ENCODE data around the gene GRK2.
"Not testable (repeated sequence)": the region's sequence is repeated elsewhere in the genome, so short reads cannot be mapped to it uniquely, and the experiment has no call there.

The GRK2 gene

DNA sequence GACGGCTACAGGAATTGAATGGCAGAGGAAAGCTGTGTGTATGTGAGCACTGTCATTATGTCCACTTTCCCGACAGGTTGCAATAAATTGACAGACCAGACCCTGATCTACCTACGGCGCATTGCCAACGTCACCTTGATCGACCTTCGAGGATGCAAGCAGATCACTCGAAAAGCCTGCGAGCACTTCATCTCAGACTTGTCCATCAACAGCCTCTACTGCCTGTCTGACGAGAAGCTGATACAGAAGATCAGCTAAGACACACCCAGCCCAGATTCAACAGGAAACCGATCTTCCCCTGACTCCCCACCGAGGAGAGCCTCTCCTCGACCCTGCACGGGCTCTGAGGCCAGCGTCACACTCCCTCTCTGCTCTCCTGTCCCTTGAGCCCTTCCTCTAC lies 11.5 kb upstream of the GRK2 start:
- DNase-seq: no peak

DNA sequence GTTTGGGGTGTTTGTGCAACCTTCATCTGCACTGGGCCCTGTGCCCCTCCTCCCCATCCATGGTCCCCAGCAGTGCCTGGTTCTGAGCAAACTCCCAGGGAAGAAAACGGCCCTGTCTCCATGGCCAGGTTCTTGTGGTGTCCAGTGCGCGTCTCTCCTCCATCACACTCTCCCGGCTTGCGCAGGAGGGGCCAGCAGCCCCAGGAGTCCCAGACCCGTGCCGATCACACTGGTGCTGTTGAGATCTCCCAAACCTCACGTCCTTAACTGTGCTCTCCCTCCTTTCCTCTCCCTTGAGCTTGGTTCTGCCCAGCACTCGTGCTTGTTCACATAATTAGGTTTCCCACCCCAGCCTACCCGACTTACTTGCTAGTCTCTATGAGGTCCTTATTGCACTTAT lies 10.9 kb upstream of the GRK2 start:
- DNase-seq: no peak

DNA sequence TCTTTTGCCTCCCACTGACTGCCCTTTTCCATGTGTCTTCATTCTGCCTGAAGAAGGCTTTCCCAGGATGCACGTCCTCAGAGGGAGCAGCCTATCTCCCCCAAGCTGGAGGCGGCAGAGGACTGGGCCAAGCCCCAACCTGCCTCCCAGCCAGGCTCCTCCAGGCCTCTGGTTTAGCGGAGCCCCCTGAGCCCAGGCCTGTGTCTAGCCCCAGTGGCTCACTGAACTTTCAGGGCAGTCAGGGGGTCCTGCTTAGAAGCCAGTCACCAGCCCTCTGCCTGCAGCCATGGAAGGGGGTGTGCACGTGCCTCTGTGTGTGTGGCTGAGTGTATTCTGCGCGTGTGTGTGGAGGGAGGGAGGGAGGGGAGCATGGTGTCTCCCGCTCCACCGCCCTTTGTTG lies 10.4 kb upstream of the GRK2 start:
- no peak for DNase-seq

DNA sequence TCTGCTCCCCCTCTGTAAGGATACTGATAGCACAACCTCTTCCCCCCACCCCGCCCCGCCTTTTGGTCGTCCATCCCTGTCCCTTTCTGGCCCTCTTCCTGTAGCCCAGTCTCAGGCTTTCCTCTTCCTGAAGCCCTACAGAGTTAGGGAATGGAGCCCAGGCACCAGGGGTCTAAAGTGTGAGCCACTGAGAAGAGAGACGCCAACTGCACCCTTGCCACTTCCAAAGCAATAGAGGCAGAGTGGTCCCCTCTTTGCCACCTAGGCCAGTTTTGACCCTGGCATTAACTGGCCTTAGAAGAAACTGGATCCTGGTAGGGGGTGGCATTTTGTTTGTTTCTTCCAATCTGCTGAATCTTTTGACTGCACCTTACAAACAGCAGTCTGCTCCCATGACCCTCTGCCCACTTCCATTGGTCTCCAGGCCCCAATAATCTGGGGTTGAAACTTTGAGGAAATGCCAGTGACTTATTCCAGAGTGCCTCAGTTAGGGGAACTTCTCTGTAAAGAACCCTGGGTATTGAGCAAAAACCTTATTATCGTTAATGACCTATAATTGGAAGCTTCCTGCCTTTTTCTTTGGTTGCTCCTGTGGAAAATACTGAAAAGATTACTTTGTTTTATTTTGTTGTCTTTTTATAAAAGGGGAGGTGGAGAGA lies 9.7 kb upstream of the GRK2 start:
- no peak for DNase-seq

DNA sequence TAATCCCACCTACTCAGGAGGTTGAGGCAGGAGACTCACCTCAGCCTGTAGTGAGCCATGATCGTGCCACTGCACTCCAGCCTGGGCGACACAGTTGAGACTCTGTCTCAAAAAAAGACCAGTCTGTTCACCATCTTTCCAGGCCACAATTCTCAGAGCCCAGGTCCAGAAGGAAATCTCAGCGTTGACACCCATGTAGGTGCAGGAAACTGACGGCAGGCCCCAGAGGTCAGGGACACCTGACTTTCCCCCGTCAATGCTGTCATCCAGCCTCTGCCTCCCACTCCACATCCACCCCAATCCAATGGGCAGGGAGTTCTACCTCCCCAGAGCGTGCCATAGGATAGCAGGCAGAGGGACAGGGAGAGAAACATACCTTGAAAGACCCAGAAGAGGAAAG lies 5.9 kb upstream of the GRK2 start:
- no peak for DNase-seq

DNA sequence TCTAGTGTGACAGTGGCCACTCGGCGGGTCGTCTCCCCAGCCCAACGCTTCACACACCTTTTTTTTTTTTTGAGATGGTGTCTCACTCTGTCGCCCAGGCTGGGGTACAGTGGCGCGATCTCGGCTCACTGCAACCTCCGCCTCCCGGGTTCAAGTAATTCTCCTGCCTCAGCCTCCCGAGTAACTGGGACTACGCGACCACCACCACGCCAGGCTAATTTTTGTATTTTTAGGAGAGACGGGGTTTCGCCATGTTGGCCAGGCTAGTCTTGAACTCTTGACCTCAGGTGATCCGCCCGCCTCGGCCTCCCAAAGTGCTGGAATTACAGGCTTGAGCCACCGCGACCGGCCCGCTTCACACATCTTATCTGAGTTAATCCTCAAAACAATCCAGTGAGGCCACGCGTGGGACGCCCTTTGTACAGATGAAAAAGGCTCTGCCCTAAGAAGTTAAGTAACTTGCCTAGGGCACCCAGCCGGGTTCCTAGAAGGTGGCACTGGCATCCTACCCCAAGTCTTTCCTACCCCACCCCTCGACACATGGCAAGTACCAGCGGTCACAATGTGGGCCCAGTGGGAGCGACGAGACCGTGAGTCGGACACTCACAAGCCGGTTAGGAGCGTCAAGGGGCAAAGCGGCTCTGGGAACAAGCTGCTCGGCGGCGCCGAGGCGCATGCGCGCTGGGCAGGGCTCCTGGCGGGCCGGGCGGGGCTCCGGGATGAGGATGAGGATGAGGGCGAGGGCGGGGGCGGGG lies 5.2 kb upstream of the GRK2 start:
- DNase-seq: not testable (repeated sequence)

DNA sequence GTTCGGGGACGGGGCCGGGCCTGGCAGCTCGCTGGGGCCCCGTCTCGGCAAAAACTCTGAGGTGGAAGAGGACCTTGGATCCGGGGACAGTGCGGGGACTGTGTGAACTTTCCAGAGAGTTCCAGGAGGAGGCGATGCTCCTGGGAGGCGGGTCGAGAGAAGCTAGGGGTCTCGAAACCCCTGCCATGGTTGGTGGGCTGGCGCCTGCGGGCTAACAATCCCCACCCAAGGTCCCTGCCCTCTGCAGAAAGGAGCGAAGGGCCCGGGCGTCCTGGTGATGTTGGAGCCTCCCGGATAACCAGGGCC lies 4.7 kb upstream of the GRK2 start:
- no peak for DNase-seq

DNA sequence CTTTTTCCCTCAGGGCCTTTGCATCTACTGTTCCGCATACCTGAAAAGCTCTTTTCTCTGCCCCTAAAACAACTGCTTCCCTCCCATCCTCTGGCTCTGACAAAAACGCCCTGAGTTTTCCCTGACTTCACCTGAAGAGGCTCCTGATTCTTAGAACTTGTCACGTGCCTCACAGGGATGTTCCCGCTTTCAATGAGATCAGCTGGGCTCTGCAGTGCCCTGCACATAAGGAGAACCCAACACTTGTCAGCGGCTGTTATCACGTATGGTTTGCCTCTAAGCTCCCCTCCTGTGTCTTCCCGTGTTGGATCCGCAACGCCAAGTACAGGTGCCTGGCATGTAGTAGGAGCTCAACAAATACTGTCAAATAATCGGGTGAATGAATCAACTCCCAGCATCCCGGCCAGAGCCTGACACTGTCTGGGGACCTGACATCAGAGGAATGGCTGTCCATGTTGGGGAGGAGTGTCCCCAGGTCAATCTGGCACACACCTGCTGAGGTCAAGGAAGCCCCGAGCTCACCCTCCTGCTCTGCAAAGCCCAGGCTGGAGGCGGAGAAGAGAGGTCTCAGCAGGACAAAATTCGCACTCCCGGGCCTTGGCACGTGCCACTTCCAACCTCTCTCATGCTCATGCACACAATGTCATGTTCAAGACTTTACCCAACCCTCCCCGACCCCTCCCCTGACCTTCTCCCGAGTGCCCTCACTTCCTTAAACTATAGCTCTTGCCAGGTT lies 4.2 kb upstream of the GRK2 start:
- no peak for DNase-seq

DNA sequence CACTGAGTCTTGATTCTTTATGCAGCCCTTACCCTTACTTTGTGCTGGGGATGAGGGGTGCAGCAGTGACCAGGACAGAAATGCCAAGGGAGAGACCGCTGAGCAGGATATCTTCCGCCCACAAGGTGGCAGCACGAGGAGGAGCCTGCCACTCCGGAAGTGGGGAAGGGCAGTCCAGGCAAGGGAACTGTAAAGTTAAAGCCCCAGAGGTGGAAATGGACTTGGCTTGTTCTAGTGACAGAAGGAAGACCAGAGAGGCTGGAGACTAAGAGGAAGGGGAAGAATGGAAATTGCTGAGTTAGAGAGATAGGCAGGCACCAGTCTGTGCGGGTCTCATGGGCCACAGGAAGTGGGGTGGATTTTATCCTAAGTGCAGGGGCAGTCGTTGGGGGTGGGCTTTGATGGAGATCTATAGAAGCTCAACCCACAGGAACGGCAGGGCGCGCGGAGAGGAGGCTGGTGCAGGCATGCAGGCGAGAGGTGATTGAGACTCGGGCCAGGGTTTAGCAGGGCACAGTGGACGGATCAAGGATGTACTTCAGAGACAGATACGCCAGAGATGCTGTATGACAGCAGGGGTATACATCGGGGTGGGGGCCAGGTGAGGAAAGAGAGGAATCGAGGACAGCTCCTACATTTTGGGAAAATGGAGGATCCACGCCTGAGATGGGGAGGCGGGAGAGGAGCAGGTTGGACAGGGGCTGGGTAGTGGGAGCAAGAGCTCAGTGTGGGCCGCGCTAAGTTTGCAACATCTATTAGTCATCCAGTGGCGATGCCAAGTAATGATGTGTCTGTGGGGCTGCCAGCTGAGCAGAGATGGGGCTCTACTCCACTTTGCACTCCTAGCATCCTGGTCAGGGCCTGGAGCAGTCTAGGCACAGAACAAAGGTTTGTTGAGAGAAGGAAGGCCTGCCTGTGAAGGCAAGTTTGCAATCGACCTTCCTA lies 3.3 kb upstream of the GRK2 start:
- DNase-seq: peak; percentile 76

DNA sequence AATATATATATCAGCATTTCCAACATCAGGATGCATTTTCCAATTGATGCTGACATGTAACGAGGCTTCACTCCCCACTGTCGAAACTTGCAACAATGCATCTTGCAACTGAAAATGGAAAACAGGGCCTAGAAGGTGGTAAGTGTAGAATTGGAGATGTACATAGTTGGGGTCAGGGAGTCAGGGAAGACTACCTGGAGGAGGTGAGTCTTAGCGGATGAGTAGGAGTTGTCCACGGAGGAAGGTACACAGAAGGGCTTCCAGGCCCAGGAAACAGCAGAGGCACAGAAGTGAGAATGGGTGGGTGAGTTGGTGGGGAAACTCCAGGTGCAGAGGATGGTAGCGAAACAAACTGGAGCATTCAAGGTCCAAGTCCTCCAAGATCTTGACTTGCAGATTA lies 2.0 kb upstream of the GRK2 start:
- no peak for DNase-seq

DNA sequence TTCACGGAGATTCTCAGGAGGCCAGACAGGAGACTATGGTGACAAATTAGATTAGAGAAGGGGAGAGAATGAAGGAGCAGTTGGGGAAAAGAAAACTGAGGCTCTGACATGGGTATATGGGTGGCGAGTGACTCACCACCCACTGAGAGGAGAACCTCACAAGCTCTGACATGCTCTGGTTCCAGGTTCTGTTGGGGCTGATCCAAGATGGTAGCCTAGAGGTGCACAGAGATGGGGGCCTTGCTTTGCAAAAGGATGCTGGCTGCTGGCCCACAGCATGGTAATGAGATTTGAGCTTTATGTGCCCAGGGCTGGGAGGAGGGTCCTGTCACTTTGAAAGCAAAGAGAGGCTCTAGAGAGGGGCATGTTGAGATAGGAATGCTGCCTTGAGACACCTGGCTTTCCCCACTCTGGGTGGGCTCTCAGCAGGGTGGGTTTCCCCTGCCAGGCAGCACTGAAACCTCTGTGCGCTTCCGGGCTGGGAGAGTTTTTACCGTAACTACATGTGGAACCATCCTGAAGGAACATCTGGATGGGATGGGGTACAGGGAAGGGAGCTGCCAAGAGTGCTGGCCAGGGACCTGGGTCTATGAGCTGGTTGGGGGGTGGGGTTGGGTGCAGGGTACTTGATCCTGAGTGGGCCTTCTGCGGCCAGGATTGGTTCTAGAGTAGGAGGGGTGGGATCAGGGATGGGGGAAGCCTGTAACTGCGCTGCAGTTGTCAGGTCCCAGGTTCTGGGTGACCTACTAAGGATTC lies 1.2 kb upstream of the GRK2 start:
- no peak for DNase-seq

DNA sequence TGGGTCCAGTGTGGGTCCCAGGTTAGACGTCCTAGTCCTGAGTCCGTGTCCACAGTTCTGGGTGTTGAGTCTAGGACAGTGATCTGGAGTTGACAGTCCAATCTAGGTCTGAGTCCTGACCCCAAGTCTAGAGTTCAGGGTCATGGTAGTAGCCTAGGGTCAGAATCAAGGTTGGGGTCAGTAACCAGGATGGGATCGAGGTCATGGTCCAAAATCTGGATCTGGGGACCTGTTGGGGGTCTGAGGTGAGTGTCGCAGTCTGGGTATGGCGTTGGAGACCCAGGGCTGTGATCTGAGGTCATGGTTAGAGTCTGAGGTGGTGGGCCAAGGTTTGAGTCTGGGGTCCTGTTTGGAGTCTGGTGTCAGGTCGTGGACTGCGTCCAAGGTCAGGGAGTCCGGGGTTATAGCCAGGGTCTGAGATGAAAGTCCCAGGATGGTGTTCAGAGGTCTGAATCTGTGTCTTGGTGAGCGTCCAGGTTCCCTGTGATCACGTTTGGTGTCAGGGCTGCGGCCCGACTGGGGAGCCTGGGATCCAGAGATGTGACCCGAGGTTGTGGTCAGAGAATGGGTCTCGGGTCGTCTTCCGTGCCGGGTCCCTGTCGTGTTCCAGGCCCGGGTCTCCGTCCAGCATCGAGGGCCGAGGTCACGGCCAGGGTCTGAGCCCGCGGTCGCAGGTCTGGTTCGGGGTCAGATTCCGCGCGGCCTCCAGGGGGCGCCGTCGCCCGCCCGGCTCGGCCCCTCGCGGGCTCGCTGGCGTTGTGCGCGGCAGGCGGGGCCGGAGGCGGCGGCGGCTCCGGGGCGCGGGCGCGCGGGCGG lies 432 bp upstream of the GRK2 start:
- DNase-seq: peak; percentile 80

DNA sequence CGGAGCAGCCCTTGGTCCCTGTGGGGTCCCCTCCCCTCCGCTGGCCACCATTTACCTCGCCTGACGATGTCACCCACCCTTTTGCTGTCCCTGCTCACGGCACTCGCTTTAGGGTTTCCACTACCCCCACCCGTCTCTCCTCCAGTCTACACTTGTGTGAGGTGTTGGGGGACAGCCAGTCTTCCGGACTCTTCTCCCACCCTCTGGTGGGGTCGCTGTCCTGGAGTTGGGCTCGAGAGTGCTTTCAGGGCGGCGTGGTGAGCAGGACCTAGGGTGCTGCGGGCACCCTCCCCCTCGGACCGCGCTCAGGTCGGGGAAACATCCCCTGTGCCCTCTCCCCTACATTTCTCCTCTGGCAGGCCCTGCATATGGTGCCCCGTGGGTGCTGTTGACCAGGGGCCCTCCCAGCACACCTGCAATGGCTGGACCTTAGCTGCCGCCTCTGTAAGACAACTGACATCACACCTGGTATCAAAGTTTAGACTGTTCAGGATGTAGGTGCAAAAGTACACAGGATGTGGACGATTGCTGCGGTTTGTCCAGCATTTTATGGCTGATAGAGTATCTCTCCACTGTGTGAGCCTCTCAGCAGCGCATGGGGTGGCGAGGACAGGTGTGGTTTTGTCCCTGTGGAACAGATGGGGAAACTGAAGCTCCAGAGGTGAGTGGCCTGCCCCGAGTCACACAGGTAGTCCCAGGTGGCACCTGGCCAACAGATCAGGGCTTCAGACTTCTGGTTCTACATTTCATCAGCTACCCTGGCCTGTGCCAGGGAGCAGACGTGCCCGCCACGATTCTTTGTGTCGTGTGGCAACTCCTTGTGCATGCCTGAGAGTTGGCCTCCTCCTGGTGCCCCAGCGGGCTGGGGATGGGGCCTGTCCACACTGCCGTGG lies 1.2 kb downstream of the GRK2 start:
- DNase-seq: peak; percentile 47

DNA sequence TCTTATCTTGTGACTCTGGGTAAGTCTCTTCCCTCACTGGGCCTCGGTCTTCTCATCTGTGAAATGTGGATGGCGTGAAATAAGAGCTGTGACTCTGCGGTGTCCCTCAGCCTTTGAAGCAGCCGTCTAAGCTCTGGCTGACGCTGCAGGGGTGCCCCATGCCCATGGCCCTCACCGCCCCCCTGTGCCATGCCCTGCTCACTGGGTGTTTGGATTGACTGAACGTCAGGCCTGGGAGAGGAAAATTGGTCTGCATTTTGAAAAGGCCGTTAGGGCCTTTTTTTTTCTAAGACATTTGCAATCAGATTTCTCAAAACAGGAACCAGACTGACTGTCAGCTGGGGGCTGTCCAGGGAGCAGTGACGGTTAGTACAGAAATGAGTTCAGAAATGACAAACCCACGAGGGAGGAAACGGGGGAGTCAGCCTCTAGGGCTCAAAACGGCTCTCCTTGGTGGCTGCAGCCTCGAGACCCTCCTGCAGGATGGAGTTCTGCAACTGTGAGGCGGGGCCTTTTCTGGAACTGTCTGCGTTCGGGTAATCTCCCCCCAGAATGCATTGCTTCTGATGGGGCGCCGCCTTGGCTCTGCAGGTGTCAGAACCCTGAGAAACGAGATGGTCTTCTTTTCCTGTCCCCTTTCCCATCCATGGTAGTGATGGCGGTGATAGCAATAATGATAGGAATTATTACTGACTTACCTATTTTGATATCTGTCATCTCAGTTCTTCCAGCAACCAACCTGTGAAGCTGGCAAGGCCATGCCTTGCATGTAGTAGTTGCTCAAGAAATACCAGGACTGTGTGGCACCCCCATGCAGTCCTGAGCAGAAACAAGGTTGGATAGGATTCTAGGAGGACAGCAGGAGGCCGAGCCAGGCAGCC lies 2.0 kb downstream of the GRK2 start:
- peak; percentile 71 for DNase-seq

DNA sequence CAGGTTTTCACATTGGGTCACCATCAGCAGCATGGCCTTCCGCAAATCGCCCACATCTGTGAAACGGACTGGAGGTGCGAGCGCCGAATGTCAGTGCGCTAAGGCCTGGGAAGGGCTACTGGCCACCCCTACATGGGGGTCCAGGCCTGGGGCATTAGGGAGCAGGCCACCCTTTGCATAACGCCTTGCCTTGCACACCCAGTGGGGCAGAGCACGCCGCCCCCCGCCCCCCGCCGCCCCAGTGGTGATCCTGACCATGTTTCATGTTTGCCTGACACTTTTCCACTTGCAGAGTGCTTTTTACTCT lies 2.6 kb downstream of the GRK2 start:
- no peak for DNase-seq

DNA sequence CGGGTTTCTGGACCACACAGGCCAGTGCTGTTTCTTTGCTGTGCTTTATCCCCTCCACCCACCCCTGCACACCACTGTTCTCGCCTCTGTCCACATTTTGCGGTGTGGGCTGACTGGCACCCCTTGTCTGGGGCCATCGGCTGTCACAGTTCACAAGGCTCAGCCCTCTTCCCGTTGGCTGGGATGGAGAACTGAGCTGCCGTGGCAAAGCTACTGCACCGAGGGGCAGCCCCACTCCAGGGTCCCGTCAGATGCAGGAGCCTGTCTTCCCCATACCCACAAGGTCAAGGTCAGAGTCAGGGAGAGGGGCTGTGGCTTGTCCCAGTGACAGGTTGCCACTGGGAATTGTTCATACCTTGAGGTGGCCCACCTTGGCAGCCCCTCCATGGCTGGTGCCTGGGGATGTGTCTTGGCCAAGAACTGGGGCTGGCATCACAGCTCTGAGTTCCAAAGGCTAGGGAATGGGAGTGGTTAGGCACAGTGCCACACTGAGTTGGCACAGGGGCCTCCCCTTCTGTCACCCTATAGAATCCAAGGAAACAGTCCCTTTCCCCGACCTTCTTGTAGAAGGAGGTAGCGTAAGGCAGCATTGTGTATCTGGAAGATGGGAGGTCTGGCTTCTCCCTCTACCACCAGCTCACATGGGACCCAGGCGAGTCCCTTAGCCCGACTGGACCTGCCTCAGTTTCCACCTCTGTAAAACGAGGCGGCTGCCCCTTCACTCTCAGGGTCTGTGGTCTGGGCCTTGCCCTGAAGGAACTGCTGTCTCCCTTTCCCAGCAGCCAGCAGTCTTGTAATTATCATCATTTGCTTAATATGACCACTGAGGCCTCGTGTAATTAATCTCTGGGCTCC lies 3.4 kb downstream of the GRK2 start:
- no peak for DNase-seq

DNA sequence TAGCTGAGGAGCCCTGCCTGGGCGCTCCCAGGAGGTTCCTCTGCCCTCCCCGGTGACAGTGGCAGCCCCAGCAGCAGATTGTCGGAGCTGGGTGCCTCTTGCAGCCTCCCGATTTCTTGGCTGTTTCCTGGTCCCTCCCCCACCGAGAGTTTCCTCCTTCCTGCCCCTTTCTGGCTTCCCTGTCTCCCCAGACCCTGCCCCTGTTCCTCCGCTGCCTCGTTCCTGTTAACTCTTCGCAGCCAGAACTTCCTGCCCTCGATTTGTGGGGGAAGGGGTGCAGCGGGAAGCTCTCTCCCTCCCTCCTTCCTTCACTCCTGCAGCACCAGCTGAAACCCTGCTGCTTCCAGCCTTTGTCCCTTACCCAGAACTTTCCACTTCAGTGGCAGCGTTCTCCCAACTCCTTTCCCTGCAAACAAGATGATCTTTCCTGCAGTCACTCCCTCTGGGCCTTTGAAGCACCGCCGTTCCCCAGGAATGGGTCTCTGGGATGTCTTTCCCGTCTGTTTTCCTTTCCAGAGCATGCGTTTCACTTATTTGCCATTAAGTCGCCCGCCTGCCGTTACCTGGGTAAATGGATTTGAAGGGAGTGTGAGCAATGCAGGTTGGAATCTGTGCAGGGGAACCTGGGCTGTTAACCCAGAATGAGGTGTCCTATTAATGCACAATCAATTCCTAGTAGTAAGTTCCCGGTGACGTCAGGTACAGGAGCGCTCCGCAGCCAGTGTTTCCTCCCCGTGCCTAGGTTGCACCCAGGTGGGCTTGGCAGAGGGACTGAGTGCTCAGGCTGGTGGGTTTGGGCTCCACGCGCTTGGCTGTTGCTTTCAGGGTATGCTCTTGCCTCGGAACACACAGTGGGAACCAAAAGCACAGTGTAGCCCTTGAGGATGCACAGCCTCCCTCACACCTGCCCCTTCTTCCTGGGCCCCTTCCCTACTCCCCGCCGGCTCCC lies 4.3 kb downstream of the GRK2 start:
- no peak for DNase-seq

DNA sequence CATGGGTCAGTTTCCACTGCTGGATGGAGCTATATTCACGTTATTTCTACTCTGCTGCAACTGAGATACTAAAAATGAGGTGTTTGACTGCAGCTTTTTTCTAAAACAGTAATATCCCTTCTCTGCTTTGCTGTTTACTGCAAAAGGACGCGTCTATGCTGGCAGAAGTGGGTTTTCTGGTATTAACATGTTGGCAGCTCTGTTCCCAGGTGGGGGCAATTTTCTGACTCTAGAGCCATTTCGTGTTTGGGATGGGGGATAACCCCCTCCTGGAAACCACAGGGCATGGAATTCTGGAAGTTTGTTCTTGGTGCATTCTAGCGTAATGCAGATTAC lies 4.9 kb downstream of the GRK2 start:
- DNase-seq: no peak

All from CD4-positive, alpha-beta T cell treated with Interleukin-21 for 1 hour (primary cell).